Activated CD8-positive, alpha-beta T cell treated with anti-CD3 and anti-CD28 coated beads for 36 hours (primary cell): ENCODE data around the gene RRP36. TPM values are rescaled to one million over a fixed set of nuclear protein-coding genes. Genes with fewer than 3 reads are reported as not detected.

Source experiments
- ATAC-seq: fragments of 200-7000 bp; cut with Tn5 transposase; one replicate; pipeline ENCODE4 v1.10.0; 2021; ENCODE audit warnings: mild to moderate bottlenecking, moderate library complexity
- CTCF ChIA-PET: fragments of 350-600 bp; sonication (Branson Sonifier 250); formaldehyde crosslinking; loops from one replicate; lab custom pipeline; 2021; ENCODE audit warnings: antibody characterized with exemption; lab: Charles Lee
- POLR2A ChIA-PET: fragments of 350-600 bp; sonication (Branson Sonifier 250); formaldehyde crosslinking; loops from one replicate; lab custom pipeline; 2021; ENCODE audit warnings: antibody characterized with exemption; lab: Charles Lee
- DNase-seq: peaks from one replicate; pipeline ENCODE4 v3.0.0-alpha.2; 2020
- H3K27ac Mint-ChIP-seq: one replicate; pipeline ENCODE4 v1.8.0; 2021; ENCODE audit warnings: mild to moderate bottlenecking, mixed read lengths
- H3K27me3 Mint-ChIP-seq: one replicate; pipeline ENCODE4 v1.8.0; 2021; ENCODE audit warnings: mixed read lengths
- H3K36me3 Mint-ChIP-seq: one replicate; pipeline ENCODE4 v1.8.0; 2021; ENCODE audit warnings: low read depth, mixed read lengths
- H3K4me1 Mint-ChIP-seq: one replicate; pipeline ENCODE4 v1.8.0; 2021; ENCODE audit warnings: low read depth, mixed read lengths
- H3K4me3 Mint-ChIP-seq: one replicate; pipeline ENCODE4 v1.8.0; 2021; ENCODE audit warnings: mild to moderate bottlenecking, moderate library complexity, mixed read lengths
- H3K9me3 Mint-ChIP-seq: one replicate; pipeline ENCODE4 v1.8.0; 2021; ENCODE audit warnings: mixed read lengths
- CTCF ChIP-seq: fragments of 200-600 bp; IDR thresholded peaks from one replicate; pipeline ENCODE4 v1.8.0; 2022; ENCODE audit warnings: antibody characterized with exemption, mild to moderate bottlenecking
- intact Hi-C: fragments of 100-400 bp; cut with micrococcal nuclease; formaldehyde crosslinking; loops from one replicate; pipeline ENCODE4 v1.10.0; 2022
- total RNA-seq, 2 experiments: library from RNA; stranded (reverse); gene quantifications; one replicate each; pipeline ENCODE4 v1.2.3, GENCODE V29; 2021

RRP36 gene
- total RNA-seq, 2 experiments from 2014 or later = 47.9 to 48.0 TPM

GRCh38 chr6:43043310-43043709 is 21.9 kb downstream of the RRP36 start:
- POLR2A ChIA-PET = no interaction called here
- CTCF ChIA-PET = no interaction called here
- no peak overlapping the region for H3K4me3 Mint-ChIP-seq
- H3K4me1 Mint-ChIP-seq = no peaks in the 10 kb centered on the region
- ATAC-seq = no peak
- intact Hi-C loops = no loop called here
- TF ChIP-seq CTCF = no peak
- H3K27ac Mint-ChIP-seq = no peak overlapping the region
- H3K36me3 Mint-ChIP-seq = peaks cover 18% of the 10 kb centered on the region
- no peaks in the 10 kb centered on the region for H3K9me3 Mint-ChIP-seq
- no peaks in the 10 kb centered on the region for H3K27me3 Mint-ChIP-seq
- no peak for DNase-seq

GRCh38 chr6:43045371-43045930 is 24.0 kb downstream of the RRP36 start:
- intact Hi-C loops = no loop called here
- Mint-ChIP-seq H3K4me1 (peaks cover under 1% of the 10 kb centered on the region), H3K27ac (no peak overlapping the region), H3K9me3 (no peaks in the 10 kb centered on the region), H3K36me3 (peaks cover 18% of the 10 kb centered on the region), H3K27me3 (no peaks in the 10 kb centered on the region), H3K4me3 (no peak overlapping the region)
- ATAC-seq = no peak
- no peak for TF ChIP-seq CTCF
- CTCF ChIA-PET = no interaction called here
- DNase-seq = no peak
- POLR2A ChIA-PET = interaction anchor here (0.6 kb wide), 2 partner anchors 43 to 66 kb away, joined by 3 read pairs; no protein-coding TSS in a partner anchor

GRCh38 chr6:43047998-43048397 is 26.6 kb downstream of the RRP36 start:
- intact Hi-C loops = no loop called here
- Mint-ChIP-seq H3K27ac (no peak overlapping the region), H3K27me3 (no peaks in the 10 kb centered on the region), H3K4me1 (peaks cover 20% of the 10 kb centered on the region), H3K36me3 (peaks cover 18% of the 10 kb centered on the region), H3K9me3 (no peaks in the 10 kb centered on the region), H3K4me3 (no peak overlapping the region)
- ChIA-PET POLR2A (interaction anchor here (0.9 kb wide), 1 partner anchor 16 kb away, joined by 3 read pairs; no protein-coding TSS in a partner anchor), CTCF (interaction anchor here (1.0 to 2.2 kb wide), 3 partner anchors 9 to 96 kb away, joined by 3 to 7 read pairs (median 3); no protein-coding TSS in a partner anchor)
- no peak for TF ChIP-seq CTCF
- no peak for DNase-seq
- no peak for ATAC-seq

GRCh38 chr6:43050981-43051380 is 29.6 kb downstream of the RRP36 start:
- ChIA-PET CTCF (interaction anchor here (2.4 kb wide), 1 partner anchor 93 kb away, joined by 11 read pairs; no protein-coding TSS in a partner anchor), POLR2A (interaction anchor here (0.9 to 1.8 kb wide), 2 partner anchors 9 to 30 kb away, joined by 3 to 5 read pairs; no protein-coding TSS in a partner anchor)
- H3K4me3 Mint-ChIP-seq = no peak overlapping the region
- peak overlapping the region; percentile 11 for H3K27ac Mint-ChIP-seq
- H3K27me3 Mint-ChIP-seq = no peaks in the 10 kb centered on the region
- ATAC-seq (no peak), DNase-seq (no peak)
- peaks cover 28% of the 10 kb centered on the region for H3K4me1 Mint-ChIP-seq
- H3K36me3 Mint-ChIP-seq = peaks cover 33% of the 10 kb centered on the region
- intact Hi-C loops = loop anchor here (10.0 kb wide), 1 partner anchor 146 kb away; no protein-coding TSS in a partner anchor
- no peak for TF ChIP-seq CTCF
- no peaks in the 10 kb centered on the region for H3K9me3 Mint-ChIP-seq

GRCh38 chr6:43052225-43052841 is 30.9 kb downstream of the RRP36 start:
- POLR2A ChIA-PET = interaction anchor here (1.1 to 1.8 kb wide), 3 partner anchors 10 to 169 kb away, joined by 3 to 5 read pairs (median 3); no protein-coding TSS in a partner anchor
- H3K27ac Mint-ChIP-seq = peak overlapping the region; percentile 96
- peaks cover 32% of the 10 kb centered on the region for H3K36me3 Mint-ChIP-seq
- no peak for TF ChIP-seq CTCF
- H3K9me3 Mint-ChIP-seq = no peaks in the 10 kb centered on the region
- intact Hi-C loops = loop anchor here (10.0 kb wide), 1 partner anchor 148 kb away; no protein-coding TSS in a partner anchor
- CTCF ChIA-PET = interaction anchor here (2.4 kb wide), 1 partner anchor 92 kb away, joined by 11 read pairs; no protein-coding TSS in a partner anchor
- peak overlapping the region; percentile 93 for H3K4me3 Mint-ChIP-seq
- H3K27me3 Mint-ChIP-seq = no peaks in the 10 kb centered on the region
- no peak for ATAC-seq
- peaks cover 32% of the 10 kb centered on the region for H3K4me1 Mint-ChIP-seq
- DNase-seq = no peak
